Measurements from ENCODE around the gene LSM7. TPM values are rescaled to one million over a fixed set of nuclear protein-coding genes. Genes with fewer than 3 reads are reported as not detected.

LSM7 gene
- polyA plus RNA-seq (2013, experiment 1 of 2; ENCODE audit: insufficient read length): 111 TPM
- polyA plus RNA-seq (2013, experiment 2 of 2; ENCODE audit: insufficient read length): 96.4 TPM

DNA sequence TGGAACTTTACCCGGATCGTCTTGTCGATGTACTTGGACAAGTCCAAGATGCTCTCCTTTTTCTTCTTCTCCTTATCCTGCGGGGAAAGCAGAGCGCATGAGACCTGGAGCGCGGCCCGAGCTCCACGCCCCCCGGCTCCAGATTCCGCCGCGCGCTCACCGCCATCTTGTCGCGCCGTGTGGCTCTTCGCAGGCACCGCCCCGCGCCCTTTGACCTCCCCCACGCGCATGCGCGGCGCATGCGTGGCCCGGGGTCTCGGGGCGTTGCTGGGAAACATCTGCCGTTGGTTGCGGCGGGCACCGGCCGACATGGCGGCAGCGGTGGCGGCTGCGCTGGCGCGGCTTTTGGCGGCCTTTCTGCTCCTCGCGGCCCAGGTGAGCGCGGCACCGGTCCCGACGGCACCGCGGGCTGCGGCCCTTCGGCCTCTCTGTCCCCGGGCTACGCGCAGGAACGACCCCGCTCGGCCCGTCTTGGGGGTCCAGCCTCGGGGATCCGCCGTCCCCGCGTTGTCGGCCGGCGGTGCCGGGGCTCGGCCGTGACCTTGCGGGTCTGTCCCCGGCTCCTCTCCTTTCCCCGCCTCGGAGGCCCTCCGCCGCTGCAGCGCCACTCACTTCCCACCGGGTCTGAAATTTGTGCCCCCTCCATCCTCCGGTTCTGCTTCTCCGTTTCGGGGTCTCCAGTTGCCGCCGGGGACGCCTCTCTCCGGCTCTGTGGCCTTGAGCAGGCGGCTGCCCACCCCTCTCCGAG lies at the start of gene LSM7, which contains the start of gene SPPL2B:
Gene LSM7 (minus strand): TSS at position 186 of the 748 bp plus-strand sequence. CDS start 20 bp downstream, at position 166.
Gene SPPL2B (plus strand): TSS at position 284 of the 748 bp plus-strand sequence. CDS start 26 bp downstream, at position 310.
- peak; percentile 90 for DNase-seq

DNA sequence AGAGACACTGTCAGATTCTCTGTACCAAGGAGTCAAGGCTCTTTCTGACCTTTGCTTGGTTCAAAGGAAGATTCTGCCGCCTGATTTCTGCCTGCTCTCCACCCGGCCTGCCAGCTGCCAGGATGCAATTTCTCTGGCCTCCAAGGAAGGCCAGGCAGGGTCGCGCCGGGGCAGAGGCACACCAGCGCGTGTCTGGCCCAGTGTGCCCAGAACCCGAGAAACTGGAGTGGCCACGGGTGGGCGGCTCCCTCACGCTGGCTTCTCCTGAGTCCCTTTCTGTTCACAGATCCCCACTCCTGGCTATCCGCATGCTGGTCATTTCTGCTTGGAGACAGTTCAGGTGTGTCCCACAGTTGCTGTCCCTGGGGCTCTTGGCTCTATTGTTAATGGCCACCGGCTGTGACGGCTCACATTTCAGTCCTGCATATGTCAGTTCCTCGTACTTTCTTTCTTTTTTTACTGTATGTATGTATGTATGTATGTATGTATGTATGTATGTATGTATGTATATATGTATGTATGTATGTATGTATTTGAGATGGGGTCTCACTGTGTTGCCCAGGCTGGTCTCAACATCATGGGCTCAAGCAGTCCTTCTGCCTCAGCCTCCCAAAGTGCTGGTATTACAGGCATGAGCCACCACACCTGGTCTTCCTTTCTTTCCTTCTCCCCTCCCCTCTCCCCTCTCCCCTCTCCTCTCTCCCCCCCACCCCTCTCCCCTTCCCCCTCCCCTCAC lies 48.6 kb upstream of the LSM7 start:
- no peak for DNase-seq

DNA sequence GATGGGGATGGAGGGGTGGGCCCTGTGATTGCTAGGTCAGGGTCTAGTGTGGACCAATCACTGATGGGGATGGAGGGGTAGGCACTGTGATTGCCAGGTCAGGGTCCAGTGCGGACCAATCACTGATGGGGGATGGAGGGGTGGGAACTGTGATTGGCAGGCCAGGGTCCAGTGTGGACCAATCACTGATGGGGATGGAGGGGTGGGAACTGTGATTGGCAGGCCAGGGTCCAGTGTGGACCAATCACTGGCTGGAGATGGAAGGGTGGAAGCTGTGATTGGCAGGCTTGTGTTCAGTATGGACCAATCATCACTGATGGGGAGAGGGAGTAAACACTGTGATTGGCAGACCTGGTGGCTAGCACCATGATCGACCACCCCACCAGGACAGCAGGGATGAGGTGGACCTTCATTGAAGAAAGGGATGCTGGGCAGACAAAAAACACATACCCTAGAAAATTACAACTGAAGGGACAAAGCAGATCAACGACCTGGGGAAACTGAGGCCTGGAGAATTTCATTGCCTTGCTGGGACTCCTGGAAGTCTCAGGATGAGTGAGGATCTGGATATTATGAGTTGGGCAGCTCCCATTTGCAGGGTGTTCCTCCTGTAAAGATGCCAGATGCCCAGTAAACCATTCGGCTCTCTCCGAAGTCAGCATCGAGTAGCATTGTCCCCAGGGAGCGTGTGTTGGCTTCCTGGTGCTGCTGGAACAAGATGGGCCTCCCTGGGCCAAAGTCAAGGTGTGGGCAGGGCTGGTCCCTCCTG lies 47.2 kb upstream of the LSM7 start:
- DNase-seq: no peak

DNA sequence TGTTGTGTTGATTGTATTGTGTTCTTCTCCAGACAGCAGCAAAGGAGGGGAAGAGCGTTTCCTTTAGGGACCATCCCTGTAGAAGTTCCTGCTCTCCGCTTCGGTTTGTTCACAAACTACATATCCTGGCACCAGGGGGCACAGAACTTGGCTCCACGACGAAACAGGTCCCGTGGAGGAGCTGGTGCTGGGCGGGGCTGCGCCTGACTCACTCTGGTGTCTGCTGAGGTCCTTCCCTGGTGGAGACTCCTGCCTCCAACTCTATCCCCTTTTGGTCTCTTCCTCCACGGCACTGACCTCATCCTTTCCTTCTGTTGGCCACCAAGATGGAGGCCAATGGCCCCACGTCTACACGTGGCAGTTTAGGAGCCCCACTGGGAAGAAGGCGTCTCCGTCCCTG lies 46.4 kb upstream of the LSM7 start:
- no peak for DNase-seq

DNA sequence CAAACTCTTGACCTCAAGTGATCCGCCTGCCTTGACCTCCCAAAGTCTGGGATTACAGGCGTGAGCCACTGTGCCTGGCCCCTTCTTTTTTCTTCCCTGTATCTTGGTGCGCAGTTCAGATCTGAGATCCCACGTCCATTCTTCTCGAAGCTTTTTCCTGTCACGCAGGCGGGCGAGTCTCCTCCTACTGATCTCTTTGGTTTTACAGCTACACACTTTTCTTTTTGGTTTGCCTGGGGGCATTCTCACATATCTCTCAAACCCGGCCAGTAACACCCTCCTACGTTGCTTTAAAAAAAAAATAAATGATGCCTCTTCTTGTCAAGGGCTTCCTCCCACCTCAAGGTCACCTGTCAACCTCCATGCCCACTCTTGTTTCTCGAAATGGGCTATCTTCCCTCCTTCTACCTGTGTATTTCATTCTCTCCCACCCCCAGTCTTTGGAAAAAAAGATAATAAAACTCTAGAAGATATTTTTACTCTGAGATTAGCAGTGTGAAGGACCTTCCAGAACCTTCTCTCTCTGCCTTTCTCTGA lies 43.8 kb upstream of the LSM7 start:
- no peak for DNase-seq

DNA sequence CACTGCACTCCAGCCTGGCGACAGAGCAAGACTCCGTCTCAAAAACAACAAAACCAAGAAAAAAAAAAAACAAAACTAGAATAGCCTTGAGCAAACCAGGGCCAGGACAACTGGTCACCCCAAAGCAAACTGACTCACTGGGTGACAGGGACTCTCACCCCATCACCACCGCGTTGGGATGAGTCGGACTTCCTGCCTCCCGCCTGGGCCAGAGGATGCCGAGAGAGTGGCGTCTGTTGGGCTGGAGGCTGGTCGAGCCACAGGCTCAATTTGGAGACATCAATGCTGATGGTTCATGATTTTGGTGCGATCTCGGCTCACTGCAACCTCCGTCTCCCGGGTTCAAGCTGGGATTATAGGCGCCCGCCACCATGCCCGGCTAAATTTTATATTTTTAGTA lies 43.3 kb upstream of the LSM7 start:
- DNase-seq: peak; percentile 53

DNA sequence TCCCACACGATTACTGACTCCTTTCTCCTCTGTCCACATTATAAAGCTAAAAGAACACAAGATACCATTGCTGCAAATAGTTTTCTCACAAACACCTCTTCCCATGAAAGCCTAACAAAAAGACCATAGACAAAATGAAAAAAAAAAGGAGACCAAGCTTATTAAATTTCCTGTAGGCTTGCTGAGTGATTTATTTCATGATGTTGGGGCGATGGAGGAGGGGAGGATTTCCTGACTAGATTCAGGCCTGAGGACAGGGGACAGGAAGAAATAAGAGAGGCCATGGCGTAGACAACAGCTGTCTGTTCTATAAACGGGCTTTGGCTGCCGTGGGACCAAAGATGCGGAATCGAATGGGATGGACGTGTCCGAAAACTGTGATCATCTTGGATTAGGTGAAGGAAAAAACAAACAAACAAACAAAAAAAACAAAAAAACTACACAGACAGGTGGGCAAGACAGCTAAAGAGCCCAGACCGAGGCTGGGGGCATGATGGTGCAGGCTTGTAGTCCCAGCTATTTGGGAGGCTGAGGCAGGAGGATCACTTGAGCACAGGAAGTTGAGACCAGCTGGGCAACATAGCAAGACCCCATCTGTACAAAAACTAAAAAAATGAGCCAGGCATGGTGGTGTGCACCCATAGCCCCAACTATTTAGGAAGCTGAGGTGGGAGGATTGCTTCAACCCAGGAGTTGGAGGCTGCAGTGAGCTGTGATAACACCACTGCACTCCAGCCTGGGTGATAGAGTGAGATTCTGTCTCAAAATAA lies 37.0 kb upstream of the LSM7 start:
- no peak for DNase-seq

DNA sequence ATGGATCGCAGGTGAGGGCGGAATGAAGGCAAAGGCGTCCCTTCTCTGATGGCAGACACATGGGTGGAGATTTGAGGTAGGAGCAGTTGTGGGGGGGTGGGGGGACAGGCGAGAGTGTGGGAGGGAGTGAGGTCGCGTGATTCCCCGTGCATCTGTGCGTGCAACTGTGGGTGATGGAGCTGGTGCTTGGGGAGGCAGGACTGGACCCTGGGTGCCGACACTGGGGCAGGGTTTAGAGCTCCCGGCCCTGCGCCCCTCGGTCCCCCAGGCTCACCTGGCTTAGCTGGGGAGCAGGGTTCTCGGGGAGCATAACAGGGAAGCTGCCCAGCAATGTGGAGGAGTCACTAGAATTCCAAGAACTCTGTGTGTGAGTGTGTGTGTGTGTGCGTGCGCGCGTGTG lies 35.0 kb upstream of the LSM7 start:
- DNase-seq: no peak

DNA sequence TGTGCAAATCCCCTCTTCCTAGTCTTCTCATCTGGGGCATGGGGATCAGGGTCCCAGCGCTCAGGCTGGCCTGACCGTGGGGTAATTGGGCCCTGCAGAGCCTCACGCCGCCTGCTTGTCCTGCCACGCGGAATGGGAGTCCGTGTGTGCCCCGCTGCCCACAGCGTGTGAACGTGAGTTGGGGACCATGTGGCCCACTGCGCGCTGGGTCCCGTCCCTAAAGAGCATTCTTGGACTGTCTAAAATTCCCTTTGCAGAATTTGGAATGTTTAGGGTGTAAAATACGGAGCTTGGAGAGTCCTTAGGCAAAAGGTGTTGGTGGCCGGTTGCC lies 34.5 kb upstream of the LSM7 start:
- no peak for DNase-seq

DNA sequence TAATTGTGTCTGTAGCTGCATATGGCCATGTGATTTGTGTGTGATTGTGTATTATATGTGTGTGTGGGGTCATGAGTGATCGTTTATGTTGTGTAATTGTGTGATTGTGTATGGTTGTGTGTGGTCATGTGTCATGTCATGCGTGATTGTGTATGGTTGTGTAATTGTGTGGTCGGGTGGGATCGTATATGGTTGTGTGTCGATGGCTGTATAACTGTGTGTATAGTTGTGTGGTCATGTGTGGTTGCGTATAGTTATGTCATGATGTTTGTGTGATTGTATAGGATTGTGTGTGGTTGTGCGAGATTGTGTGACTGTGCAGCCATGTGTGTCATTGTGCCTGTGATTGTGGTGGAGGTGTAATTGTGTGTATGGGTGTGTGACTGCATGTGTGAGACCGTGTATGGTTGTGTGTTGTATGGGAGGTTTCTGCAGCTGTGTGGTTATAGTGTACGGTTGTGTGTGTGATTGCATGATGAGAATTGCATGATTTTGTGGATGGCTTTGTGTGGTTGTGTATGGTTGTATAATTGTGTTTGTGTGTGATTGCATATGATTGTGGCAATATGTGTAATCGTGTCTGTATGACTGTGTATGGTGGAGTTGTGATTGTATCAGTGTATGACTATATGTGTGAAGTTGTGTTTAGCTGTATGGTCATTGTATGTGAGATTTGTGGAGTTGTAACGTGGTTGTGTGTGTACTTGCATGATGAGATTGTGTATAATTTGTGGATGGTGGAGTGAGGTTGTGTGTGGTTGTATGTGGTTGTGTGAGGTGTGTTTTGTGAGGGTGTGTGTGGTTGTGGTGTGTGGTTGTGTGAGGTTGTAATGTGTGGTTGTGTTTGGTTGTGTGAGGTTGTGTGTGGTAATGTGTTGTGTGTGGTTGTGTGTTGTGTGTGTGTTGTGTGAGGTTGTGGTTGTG lies 33.9 kb upstream of the LSM7 start:
- no peak for DNase-seq

DNA sequence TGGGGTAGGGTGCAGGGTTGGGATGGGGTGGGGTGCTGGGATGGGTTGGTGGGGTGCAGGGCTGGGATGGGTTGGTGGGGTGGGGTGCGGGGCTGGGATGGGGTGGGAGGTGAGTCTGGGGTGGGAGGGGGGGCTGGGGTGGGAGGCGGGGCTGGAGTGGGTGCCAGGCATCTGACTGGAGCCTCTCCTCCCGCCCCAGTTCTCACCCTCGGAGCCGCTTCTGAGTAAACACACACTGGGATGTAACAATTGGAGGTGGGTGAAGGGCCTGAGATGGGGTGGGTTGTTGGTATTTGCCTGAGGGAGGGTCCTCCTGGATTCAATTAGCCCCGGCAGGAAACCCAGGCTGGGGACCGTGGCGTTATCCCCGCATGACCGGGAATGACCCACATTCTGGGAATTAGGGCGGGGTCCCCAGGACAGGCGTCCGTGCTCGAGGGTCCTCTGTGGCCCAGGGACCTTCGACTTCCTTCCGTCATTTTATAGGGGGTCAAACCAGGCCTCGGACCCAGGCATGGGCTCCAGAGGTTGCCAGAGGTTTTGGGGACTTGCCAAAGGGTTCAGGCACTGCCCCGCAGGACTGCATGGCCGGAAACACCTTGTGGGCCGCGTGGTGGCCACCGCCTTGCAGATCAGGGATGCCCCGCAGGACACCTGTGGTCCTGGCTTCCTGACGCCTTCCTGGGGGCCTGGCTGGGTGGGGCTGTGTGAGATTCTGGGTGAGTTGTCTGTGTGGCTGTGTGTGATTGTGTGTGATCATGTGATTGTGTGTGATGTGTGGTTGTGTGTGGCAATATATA lies 33.1 kb upstream of the LSM7 start:
- no peak for DNase-seq

DNA sequence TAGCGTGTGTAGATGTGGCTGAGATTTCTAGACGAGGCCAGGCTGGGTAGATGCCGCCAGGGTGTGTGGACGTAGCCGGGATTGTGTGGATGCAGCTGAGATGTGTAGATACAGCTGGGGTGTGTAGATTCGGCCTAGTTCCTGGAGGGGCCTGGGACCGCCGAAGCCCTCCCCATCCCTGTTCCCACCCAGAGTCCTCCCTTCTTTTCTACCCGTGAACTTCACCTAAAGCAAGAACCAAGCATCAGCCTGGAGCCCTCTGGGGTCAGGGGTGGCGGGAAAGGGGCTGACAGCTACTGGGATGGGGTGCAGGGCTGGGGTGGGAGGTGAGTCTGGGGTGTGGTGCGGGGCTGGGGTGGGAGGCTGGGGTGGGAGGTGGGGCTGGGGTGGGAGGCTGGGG lies 32.4 kb upstream of the LSM7 start:
- DNase-seq: no peak

DNA sequence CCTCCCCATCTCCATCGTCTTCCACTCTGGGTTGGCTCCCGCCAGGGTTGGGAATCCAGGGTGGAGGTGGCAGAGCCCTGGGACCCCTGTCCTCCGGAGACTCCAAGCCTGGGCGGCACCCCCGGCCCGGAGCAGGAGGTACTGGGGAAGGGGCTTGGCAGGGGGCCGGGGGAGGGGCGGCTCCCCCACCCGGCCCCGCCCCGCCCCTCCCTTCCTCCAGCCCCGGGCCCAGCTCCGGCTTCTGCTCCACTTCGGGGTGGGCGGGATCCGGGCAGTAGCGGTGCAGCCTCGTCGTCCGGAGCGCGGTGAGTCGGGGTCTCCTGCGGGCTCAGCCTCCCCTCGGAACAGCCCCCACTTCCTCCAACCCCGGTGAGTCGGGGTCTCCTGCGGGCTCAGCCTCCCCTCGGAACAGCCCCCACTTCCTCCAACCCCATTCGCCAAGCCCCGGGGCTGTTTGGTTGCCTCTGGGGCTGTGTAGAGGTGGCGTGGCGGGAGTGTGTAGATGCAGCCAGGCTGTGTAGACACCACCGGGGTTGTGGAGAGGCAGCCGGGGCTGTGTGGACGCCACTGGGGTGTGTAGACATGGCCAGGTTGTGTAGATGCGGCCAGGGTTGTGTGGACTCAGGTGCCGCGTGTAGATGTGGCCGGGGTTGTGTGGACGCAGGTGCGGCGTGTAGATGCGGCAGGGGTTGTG lies 31.8 kb upstream of the LSM7 start, which contains the start of gene TMPRSS9:
Gene TMPRSS9 (plus strand): TSS at position 274 of the 694 bp plus-strand sequence. CDS start 29,521 bp downstream, outside the sequence.
- no peak for DNase-seq

DNA sequence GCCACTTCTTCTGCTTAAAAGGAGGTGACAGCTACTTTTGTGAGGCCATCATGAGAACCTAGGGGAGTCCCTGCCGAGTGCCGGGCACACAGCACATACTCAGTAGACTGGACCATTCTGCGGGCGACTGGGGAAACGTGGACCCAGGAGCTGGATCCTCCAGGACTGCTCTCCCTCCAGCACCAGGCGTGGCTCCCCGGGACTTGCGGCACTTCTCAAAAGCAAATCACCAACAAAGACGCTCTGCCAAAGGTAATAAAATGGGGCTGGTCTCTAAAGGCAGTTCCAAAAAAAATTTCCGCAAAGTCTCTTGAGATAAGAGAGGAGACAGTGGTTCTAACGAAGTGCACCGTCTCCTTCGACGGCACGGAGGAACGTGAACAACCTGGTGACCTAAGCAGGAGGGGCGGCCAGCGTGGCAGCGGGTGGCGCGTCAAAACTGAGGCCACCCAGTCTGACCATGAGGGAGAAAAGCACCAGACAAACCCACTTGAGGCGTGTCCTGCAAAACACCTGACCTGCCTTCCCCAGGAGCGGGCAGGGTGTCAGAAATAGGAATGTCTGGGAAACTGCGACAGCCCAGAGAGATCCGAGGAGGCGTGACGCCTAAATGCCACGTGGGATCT lies 30.3 kb upstream of the LSM7 start:
- no peak for DNase-seq

DNA sequence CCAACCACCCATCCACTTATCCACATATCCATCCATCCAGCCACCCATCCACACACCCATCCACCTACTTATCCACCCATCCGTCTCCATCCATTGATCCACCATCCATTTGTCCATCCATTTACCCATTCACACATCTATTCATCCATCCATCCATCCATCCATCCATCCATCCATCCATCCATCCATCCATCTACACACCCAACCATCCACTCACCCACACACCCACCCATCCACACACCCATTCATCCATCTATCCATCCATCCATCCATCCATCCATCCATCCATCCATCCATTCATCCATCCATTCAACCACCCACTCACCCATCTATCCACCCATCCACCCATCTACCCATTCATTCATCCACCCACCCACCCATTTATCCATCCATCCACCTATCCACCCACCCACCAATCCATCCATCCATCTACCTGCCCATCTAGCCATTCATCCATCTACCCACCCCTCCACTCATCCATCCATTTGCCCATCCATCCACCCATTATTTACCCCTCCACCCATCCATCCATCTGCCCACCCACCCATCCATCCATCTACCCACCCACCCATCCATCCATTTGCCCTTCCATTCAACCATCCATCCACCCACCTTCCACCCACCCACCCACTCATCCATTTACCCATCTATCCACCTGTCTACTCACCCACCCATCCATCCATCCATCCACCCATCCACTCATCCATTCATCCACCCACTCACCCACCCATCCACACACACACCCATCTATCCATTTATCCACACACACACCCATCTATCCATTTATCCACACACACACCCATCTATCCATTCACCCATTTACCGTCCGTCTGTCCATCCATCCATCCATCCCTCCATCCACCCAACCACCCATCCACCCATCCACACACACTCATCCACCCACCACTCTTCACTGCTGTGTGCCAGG lies 29.2 kb upstream of the LSM7 start:
- no peak for DNase-seq

DNA sequence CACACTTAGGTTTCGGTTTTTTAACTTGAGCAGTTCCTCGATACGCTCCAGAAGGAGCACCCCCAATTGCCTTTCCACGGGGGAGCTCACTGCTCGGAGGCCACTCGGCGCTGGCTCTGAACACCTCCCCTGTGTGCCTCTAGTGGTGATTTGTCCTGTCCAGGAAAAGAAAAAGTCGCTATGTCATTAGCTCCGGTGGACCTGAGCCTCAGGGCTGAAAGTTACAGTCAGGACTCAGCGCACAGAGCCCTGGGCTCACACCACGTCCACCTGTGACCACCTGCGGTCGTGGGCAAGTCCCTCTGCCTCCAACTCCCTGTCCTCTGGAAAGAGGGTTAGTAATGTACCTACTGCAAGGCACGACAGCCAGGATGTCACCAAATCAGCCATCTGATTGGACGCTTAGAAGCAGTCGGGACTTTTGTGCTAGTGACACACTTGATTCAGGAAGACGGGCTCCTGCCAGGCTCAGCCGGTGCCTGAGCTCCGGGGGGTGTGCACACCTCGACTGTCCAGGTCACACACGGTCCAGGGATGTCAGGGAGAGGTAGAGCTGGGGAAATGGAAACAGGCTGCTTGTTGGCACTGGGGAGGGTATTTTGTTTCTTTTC lies 27.8 kb upstream of the LSM7 start:
- no peak for DNase-seq

Measured in fibroblast of skin of scalp (primary cell).